Testis (tissue), 5 donors: Measurements from ENCODE around the gene TJP2. TPM values are rescaled to one million over a fixed set of nuclear protein-coding genes. Genes with fewer than 3 reads are reported as not detected.

Source experiments
- DNase-seq: peaks from one replicate; pipeline ENCODE4 v3.0.0-alpha.2; 2019
- H3K27ac ChIP-seq, 2 donors: fragments of 200-600 bp; sonication (generic); one replicate each; pipeline ENCODE4 v1.5.1; 2019
- H3K27me3 ChIP-seq: fragments of 200-600 bp; sonication (generic); one replicate; pipeline ENCODE4 v1.5.1; 2019
- H3K36me3 ChIP-seq: fragments of 200-600 bp; sonication (generic); one replicate; pipeline ENCODE4 v1.5.1; 2017; ENCODE audit warnings: low read depth; ENCODE audit errors: missing control alignments
- H3K4me1 ChIP-seq: fragments of 200-600 bp; sonication (generic); one replicate; pipeline ENCODE4 v1.5.1; 2019
- H3K4me3 ChIP-seq, 2 donors: fragments of 200-600 bp; sonication (generic); one replicate each; pipeline ENCODE4 v1.5.1; 2017 to 2019
- H3K9me3 ChIP-seq: fragments of 200-600 bp; sonication (generic); one replicate; pipeline ENCODE4 v1.5.1; 2017
- CTCF ChIP-seq, 3 experiments: fragments of 450-650 bp in 2 of 3; fragments of 200-600 bp in 1 of 3; sonication (generic) in 1 of 3; IDR thresholded peaks; one replicate each; pipeline ENCODE4 v1.5.1; 2016 to 2019; ENCODE audit warnings: antibody characterized with exemption in 3 of 3, mild to moderate bottlenecking in 2 of 3, moderate library complexity in 1 of 3
- POLR2A ChIP-seq: fragments of 450-650 bp; IDR thresholded peaks from one replicate; pipeline ENCODE4 v1.6.1; 2017; ENCODE audit warnings: antibody characterized with exemption, mild to moderate bottlenecking, moderate library complexity
- WGBS, 2 donors: methylation state at CpG; one replicate each; pipeline ENCODE4 v1.1.5; 2018; 5-methylcytosine and 5-hydroxymethylcytosine counted together
- intact Hi-C: fragments of 100-400 bp; cut with DNase I; formaldehyde crosslinking; loops from one replicate; pipeline ENCODE4 v1.15.1; 2023; ENCODE audit warnings: low total_unique reads
- long read RNA-seq, 2 donors: transcript quantifications; one replicate each; lab custom pipeline, GENCODE V29; 2026
- polyA plus RNA-seq: library from polyadenylated mRNA; stranded (reverse); fragments of 350-450 nt; fragmentation: Illumina TruSeq; extraction: RNeasy Lipid Tissue Mini Kit (QIAGEN cat#74804); gene quantifications from one replicate; pipeline ENCODE4 v1.2.3, GENCODE V29; 2014; ENCODE audit warnings: low read depth, low replicate concordance; ENCODE audit not compliant: insufficient read depth
- total RNA-seq, 2 donors: library from RNA; depleted of rRNA; stranded (reverse); fragments of >200 nt; gene quantifications; one replicate each; pipeline ENCODE4 v1.2.3, GENCODE V29; 2016

TJP2 gene
- total RNA-seq (100 to 1,000 TPM; 148 to 168 TPM), polyA plus RNA-seq (108 TPM)
- long read RNA-seq, donor 1, full-length matches to known transcripts, result 2 of 17 reads
- long read RNA-seq, donor 1, partial matches to known transcripts, result 15 of 17 reads
- long read RNA-seq, donor 1, other reads (novel, unspliced or antisense), result 0 of 17 reads
- long read RNA-seq, donor 2, full-length matches to known transcripts, result 3 of 3 reads
- long read RNA-seq, donor 2, partial matches to known transcripts, result 0 of 3 reads
- long read RNA-seq, donor 2, other reads (novel, unspliced or antisense), result 0 of 3 reads

DNA sequence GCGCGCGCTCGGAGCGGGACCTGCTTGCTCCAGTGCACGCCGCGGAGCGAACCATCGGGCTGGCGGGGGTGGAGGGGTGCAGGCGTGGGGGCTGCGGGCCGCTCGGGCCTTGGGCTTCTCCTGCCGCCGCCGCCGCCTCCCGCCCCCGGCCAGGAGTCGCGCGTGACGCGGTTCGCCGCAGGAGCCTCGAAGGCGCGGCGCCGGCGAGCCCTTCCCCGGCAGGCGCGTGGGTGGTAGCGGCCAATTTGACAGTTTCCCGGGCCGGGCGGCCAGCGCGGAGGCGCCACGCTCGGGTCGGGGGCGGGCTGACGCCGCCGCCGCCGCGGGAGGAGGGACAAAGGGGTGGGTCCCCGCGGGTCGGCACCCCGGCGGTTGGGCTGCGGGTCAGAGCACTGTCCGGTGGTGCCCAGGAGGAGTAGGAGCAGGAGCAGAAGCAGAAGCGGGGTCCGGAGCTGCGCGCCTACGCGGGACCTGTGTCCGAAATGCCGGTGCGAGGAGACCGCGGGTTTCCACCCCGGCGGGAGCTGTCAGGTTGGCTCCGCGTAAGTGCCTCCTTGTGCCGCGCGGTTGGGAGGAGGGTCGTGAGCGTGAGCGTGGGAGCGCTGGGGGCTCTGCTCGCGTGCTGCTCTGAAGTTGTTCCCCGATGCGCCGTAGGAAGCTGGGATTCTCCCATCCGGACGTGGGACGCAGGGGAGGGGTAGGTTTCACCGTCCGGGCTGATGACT lies at the start of gene TJP2:
Gene TJP2, plus strand, starts transcription at position 387 of the 725 bp plus-strand sequence. Its CDS starts 96 bp downstream, at position 483.
- intact Hi-C loops, result no loop called here
- peak; percentile 89 for DNase-seq

GRCh38 chr9:69130456-69131441 lies 43.3 kb upstream of the TJP2 start:
- DNase-seq, result no peak
- Histone ChIP-seq H3K9me3 (no peaks in the 10 kb centered on the region), H3K36me3 (no peaks in the 10 kb centered on the region), H3K27me3 (no peaks in the 10 kb centered on the region), H3K4me1 (peaks cover 14% of the 10 kb centered on the region), H3K27ac (no peak overlapping the region), H3K4me3 (no peak overlapping the region)
- no peak for TF ChIP-seq CTCF (IDR thresholded peaks at IDR 0.05)
- TF ChIP-seq POLR2A, result no peak
- 72 to 73% methylated on average over 15 to 16 of the region's 16 CpGs for WGBS, 2 donors
- intact Hi-C loops, result loop anchor here (10.0 kb wide), 1 partner anchor 56 kb away; no protein-coding TSS in a partner anchor

More for the DNA sequence above, at the start of gene TJP2:
- Histone ChIP-seq H3K36me3 (no peaks in the 10 kb centered on the region), H3K27me3 (no peaks in the 10 kb centered on the region), H3K27ac (peak within 1 kb of the TSS; percentile 37 to 78), H3K4me3 (peak within 1 kb of the TSS; percentile 59 to 82), H3K9me3 (no peaks in the 10 kb centered on the region), H3K4me1 (peaks cover 5% of the 10 kb centered on the region)
- 1 to 3% methylated on average over 8 to 68 of the region's 93 CpGs for WGBS, 2 donors
- TF ChIP-seq CTCF (IDR thresholded peaks at IDR 0.05) (no peak), POLR2A (no peak)

DNA sequence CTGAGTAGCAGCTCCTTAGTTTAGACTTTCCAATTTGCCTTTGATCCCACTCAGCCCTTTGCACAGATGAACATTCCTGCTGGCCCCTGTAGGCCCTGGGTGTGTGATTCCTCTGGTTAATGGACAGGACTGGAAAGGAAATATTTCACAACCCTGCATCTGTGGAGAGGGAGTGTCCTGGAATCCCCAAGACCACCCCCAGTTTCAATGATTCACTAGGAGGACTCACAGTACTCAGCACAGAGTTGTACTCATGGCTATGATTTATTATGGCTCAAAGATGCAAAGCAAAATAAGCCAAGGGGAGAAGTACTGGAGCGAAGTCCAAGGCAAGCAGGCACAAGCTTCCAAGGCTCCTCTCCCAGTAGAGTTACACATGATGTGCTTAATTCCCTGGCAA lies 42.4 kb upstream of the TJP2 start:
- H3K4me3 ChIP-seq, result no peak overlapping the region
- H3K27me3 ChIP-seq, result no peaks in the 10 kb centered on the region
- H3K4me1 ChIP-seq, result peaks cover 14% of the 10 kb centered on the region
- DNase-seq, result peak; percentile 46
- no peak for TF ChIP-seq CTCF (IDR thresholded peaks at IDR 0.05)
- no peak for TF ChIP-seq POLR2A
- no peaks in the 10 kb centered on the region for H3K36me3 ChIP-seq
- no peak overlapping the region for H3K27ac ChIP-seq
- 60 to 83% methylated on average over 1 of the region's 1 CpG for WGBS, 2 donors
- intact Hi-C loops, result loop anchor here (10.0 kb wide), 1 partner anchor 57 kb away; no protein-coding TSS in a partner anchor
- H3K9me3 ChIP-seq, result no peaks in the 10 kb centered on the region

DNA sequence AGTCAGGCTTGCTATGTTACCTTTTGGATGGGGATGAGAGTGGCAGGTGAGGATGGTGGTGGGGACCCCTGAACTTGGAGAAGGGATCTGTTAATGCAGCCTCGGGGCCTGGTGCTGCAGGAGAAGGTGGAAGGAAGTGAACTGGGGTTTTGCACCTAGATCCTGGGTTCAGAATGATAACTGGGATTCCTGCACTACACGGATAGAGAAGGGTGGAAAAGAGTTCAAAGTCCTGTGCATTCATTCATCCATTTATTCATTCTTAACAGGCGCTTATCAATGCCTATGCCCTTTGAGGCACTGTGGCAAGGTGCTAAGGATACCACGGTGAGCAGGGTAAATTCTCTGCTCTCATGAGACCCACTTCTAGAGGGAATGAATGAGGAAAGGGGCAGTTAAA lies 41.7 kb upstream of the TJP2 start:
- Histone ChIP-seq H3K4me3 (no peak overlapping the region), H3K9me3 (no peaks in the 10 kb centered on the region), H3K27me3 (no peaks in the 10 kb centered on the region), H3K4me1 (peaks cover 14% of the 10 kb centered on the region), H3K36me3 (no peaks in the 10 kb centered on the region), H3K27ac (no peak overlapping the region)
- no peak for TF ChIP-seq POLR2A
- TF ChIP-seq CTCF (IDR thresholded peaks at IDR 0.05), result no peak
- intact Hi-C loops, result loop anchor here (10.0 kb wide), 1 partner anchor 58 kb away; no protein-coding TSS in a partner anchor
- 84 to 89% methylated on average over 4 of the region's 4 CpGs for WGBS, 2 donors
- no peak for DNase-seq
